Measurements from ENCODE around the gene MCOLN3. TPM values are rescaled to one million over a fixed set of nuclear protein-coding genes. Genes with fewer than 3 reads are reported as not detected.

The MCOLN3 gene
- total and polyA plus RNA-seq, 2 of the 4 experiments (the other 2 are of a cell fraction) = 0.03 TPM; not detected in 1

- no peak for DNase-seq
- ChIA-PET POLR2A (ENCODE audit: unreplicated experiment) (no interaction called here), CTCF (interaction anchor here (0.5 kb wide), 1 partner anchor 263 kb away, joined by 3 read pairs; no protein-coding TSS in a partner anchor)
- H3K36me3 ChIP-seq (ENCODE audit: control insufficient read depth, insufficient read depth, low read length) = no peaks in the 10 kb centered on the region
- no peak overlapping the region for H3K4me2 ChIP-seq (ENCODE audit: low read depth, low read length)
- no peak overlapping the region for H2BK20ac ChIP-seq (ENCODE audit: low read depth, low read length)
- H3K56ac ChIP-seq (ENCODE audit: extremely low read depth, insufficient read depth, low read length) = no peak overlapping the region
- no peak overlapping the region for H3K9ac ChIP-seq (ENCODE audit: low read depth, low read length)
- intact Hi-C loops (cut with micrococcal nuclease) = no loop called here
- H3K79me1 ChIP-seq (ENCODE audit: low read depth in 1 of 2, low read length in 2 of 2) = no peaks in the 10 kb centered on the region
- WGBS, 2 experiments (ENCODE audit: extremely low coverage in 2 of 2, insufficient read length in 1 of 2) = no CpG with 5 or more reads among the region's 8 CpGs
- H2AK9ac ChIP-seq (replicated peaks; ENCODE audit: low read depth, low read length, poor library complexity) = no peak overlapping the region
- H2BK120ac ChIP-seq (ENCODE audit: low read depth, low read length) = no peak overlapping the region
- in situ Hi-C loops (cut with MboI; ENCODE audit: low sequenced_read_pairs) = no loop called here
- no peak overlapping the region for H3K4ac ChIP-seq (ENCODE audit: low read depth, low read length)
- no peak for ATAC-seq (ENCODE audit: low read depth)
- H3K27me3 ChIP-seq (ENCODE audit: control insufficient read depth, insufficient read depth, low read length) = peaks cover 23% of the 10 kb centered on the region
- no peak overlapping the region for H2AFZ ChIP-seq (replicated peaks; ENCODE audit: low read length, poor library complexity)
- no peak overlapping the region for H2BK15ac ChIP-seq (ENCODE audit: low read depth, low read length)
- no peaks in the 10 kb centered on the region for H3K4me1 ChIP-seq (ENCODE audit: control insufficient read depth, insufficient read depth, low read length)
- H4K20me1 ChIP-seq (ENCODE audit: insufficient read depth, low read length) = no peaks in the 10 kb centered on the region
- no peaks in the 10 kb centered on the region for H3K9me1 ChIP-seq (ENCODE audit: insufficient read depth, low read length)
- no peak overlapping the region for H3K27ac ChIP-seq (ENCODE audit: insufficient read depth, low read length)
- dilution Hi-C loops (cut with HindIII; ENCODE audit: low sequenced_read_pairs, unreplicated experiment) = no loop called here
- no peak overlapping the region for H4K5ac ChIP-seq (ENCODE audit: low read depth, low read length)
- peaks cover 1% of the 10 kb centered on the region; the same call in 1 of the 2 replicates for H3K9me3 ChIP-seq (ENCODE audit: control insufficient read depth, insufficient read depth, low read length)
- no TSS peak for BruUV-seq (replicated peaks)
- no peak overlapping the region for H3K4me3 ChIP-seq (ENCODE audit: insufficient read depth, low read depth, low read length)
- H3K14ac ChIP-seq (replicated peaks; ENCODE audit: low read depth, low read length) = no peak overlapping the region
- no peak for TF ChIP-seq MXI1 (IDR thresholded peaks at IDR 0.05; ENCODE audit: borderline replicate concordance, low read depth, low read length)
- TF ChIP-seq CEBPB (IDR thresholded peaks at IDR 0.05; ENCODE audit: low read depth, low read length) = no peak
- TF ChIP-seq CTCF (conservative IDR thresholded peaks at IDR 0.05; ENCODE audit: low read depth, low read length) = no peak
- TF ChIP-seq USF2 (IDR thresholded peaks at IDR 0.05; ENCODE audit: low read depth, low read length) = no peak
- TF ChIP-seq CHD1 (IDR thresholded peaks at IDR 0.05; ENCODE audit: low read depth, low read length) = no peak
- no peak for TF ChIP-seq FOS (IDR thresholded peaks at IDR 0.05; ENCODE audit: low read depth, low read length)
- TF ChIP-seq MAZ (IDR thresholded peaks at IDR 0.05; ENCODE audit: borderline replicate concordance, low read depth, low read length) = no peak
- TF ChIP-seq SMC3 (IDR thresholded peaks at IDR 0.05; ENCODE audit: low read depth, low read length) = no peak
- no peak for TF ChIP-seq ELK1 (IDR thresholded peaks at IDR 0.05; ENCODE audit: borderline replicate concordance, low read depth, low read length)
- TF ChIP-seq NFE2L2 (IDR thresholded peaks at IDR 0.05; ENCODE audit: low read depth, low read length) = no peak
- no peak for TF ChIP-seq RFX5 (IDR thresholded peaks at IDR 0.05; ENCODE audit: low read depth, low read length)
- no peak for TF ChIP-seq BHLHE40 (IDR thresholded peaks at IDR 0.05; ENCODE audit: low read depth, low read length)
- TF ChIP-seq MAFK (IDR thresholded peaks at IDR 0.05; ENCODE audit: low read depth, low read length) = no peak
- no peak for TF ChIP-seq RAD21 (IDR thresholded peaks at IDR 0.05; ENCODE audit: low read length)
- no peak overlapping the region for H4K8ac ChIP-seq (ENCODE audit: low read depth in 2 of 2, low read length in 2 of 2)
- no peak overlapping the region for H2AK5ac ChIP-seq (ENCODE audit: low read depth, low read length)
- H3K18ac ChIP-seq (ENCODE audit: low read depth, low read length) = no peak overlapping the region
- no peak overlapping the region for H2BK5ac ChIP-seq (ENCODE audit: low read depth, low read length, poor library complexity, severe bottlenecking)
- H4K91ac ChIP-seq (ENCODE audit: insufficient read depth, low read depth, low read length) = no peak overlapping the region
- no peak overlapping the region for H3K23ac ChIP-seq (ENCODE audit: low read depth, low read length)
These were observed 57.0 kb downstream of the MCOLN3 start for GRCh38 chr1:84991097-84991920.

Data from IMR-90 (cell line).